OCI-LY7 (cell line): ENCODE measurements around the gene ENAM. TPM values are rescaled to one million over a fixed set of nuclear protein-coding genes. Genes with fewer than 3 reads are reported as not detected.

Source experiments
- BruUV-seq: library from RNA; stranded (reverse); fragments of 400-500 nt; replicated peaks from 2 replicates; lab custom pipeline; 2021; lab: Mats Ljungman, UMichigan
- CTCF ChIA-PET: fragments of 300-600 bp; sonication (Branson Sonifier 250); formaldehyde crosslinking; loops from one replicate; lab custom pipeline; 2022; ENCODE audit warnings: antibody characterized with exemption; ENCODE audit not compliant: unreplicated experiment; lab: Charles Lee
- POLR2A ChIA-PET: fragments of 300-600 bp; sonication (Branson Sonifier 250); formaldehyde crosslinking; loops from one replicate; lab custom pipeline; 2022; ENCODE audit warnings: antibody characterized with exemption; lab: Charles Lee
- DNase-seq: peaks from one replicate; pipeline ENCODE4 v3.0.0-alpha.2; 2015; ENCODE audit warnings: low spot score
- H2AFZ ChIP-seq: fragments of 200-600 bp; sonication (generic), shearing (Covaris generic); 2 replicates; pipeline ENCODE4 v1.6.1; 2014; ENCODE audit warnings: mild to moderate bottlenecking, antibody characterized with exemption, low read length, moderate library complexity
- H3K27ac ChIP-seq: fragments of 200-600 bp; sonication (generic); 2 replicates; pipeline ENCODE4 v1.5.1; 2014; ENCODE audit warnings: mixed run types, low read depth, mild to moderate bottlenecking, moderate library complexity, low read length, inconsistent platforms; ENCODE audit not compliant: poor library complexity, severe bottlenecking
- H3K36me3 ChIP-seq: fragments of 200-600 bp; sonication (generic); 2 replicates; pipeline ENCODE4 v1.6.1; 2014; ENCODE audit warnings: mild to moderate bottlenecking, antibody characterized with exemption, low read length, moderate library complexity, mixed read lengths; ENCODE audit not compliant: insufficient read depth
- H3K4me1 ChIP-seq: fragments of 200-600 bp; sonication (generic); 2 replicates; pipeline ENCODE4 v1.5.1; 2014; ENCODE audit warnings: mild to moderate bottlenecking, low read length; ENCODE audit not compliant: insufficient read depth, poor library complexity, severe bottlenecking
- H3K4me2 ChIP-seq: fragments of 200-600 bp; sonication (generic); 2 replicates; pipeline ENCODE4 v1.6.1; 2014; ENCODE audit warnings: mild to moderate bottlenecking, low read length
- H3K4me3 ChIP-seq: fragments of 200-600 bp; sonication (generic); 2 replicates; pipeline ENCODE4 v1.5.1; 2014; ENCODE audit warnings: mild to moderate bottlenecking, low read depth, low read length; ENCODE audit not compliant: poor library complexity, severe bottlenecking
- H3K79me2 ChIP-seq: fragments of 200-600 bp; sonication (generic); 2 replicates; pipeline ENCODE4 v1.6.1; 2016; ENCODE audit warnings: low read depth, mild to moderate bottlenecking, low read length, moderate library complexity, mixed read lengths; ENCODE audit not compliant: insufficient read depth
- H3K9me2 ChIP-seq: fragments of 200-600 bp; sonication (generic); 2 replicates; pipeline ENCODE4 v1.6.1; 2016; ENCODE audit warnings: mild to moderate bottlenecking, low read length, mixed read lengths; ENCODE audit not compliant: insufficient read depth
- H3K9me3 ChIP-seq: fragments of 200-600 bp; sonication (generic); 2 replicates; pipeline ENCODE4 v1.6.1; 2014; ENCODE audit warnings: mild to moderate bottlenecking, mixed run types, low read length, mixed read lengths
- H4K20me1 ChIP-seq: fragments of 200-600 bp; sonication (generic); 2 replicates; pipeline ENCODE4 v1.6.1; 2014; ENCODE audit warnings: mild to moderate bottlenecking, antibody characterized with exemption, low read length, moderate library complexity, mixed read lengths; ENCODE audit not compliant: insufficient read depth
- CTCF ChIP-seq: fragments of 200-600 bp; sonication (generic); conservative IDR thresholded peaks from 2 replicates; pipeline ENCODE4 v1.5.1; 2014; ENCODE audit warnings: mild to moderate bottlenecking, antibody characterized with exemption, low read length, moderate library complexity, mixed read lengths
- EZH2phosphoT487 ChIP-seq: fragments of 200-600 bp; sonication (generic); IDR thresholded peaks from 2 replicates; pipeline ENCODE4 v1.6.1; 2018; ENCODE audit warnings: low read depth, borderline replicate concordance, mild to moderate bottlenecking, mixed run types, antibody characterized with exemption, low read length, moderate library complexity, mixed read lengths
- intact Hi-C: fragments of 100-400 bp; cut with micrococcal nuclease; formaldehyde crosslinking; loops from one replicate; pipeline ENCODE4 v1.10.0; 2022; ENCODE audit not compliant: unreplicated experiment
- total RNA-seq, 2 experiments: library from RNA; depleted of rRNA in 1 of 2; stranded (reverse); fragments of >200 nt in 1 of 2; shearing (Covaris generic) in 1 of 2; gene quantifications; 2 replicates each; pipeline ENCODE4 v1.2.3, GENCODE V29; 2014 to 2022

Gene ENAM
- total RNA-seq, 2 experiments from 2014 or later = 0.32 to 3.5 TPM

- intact Hi-C loops = no loop called here
- H3K4me2 ChIP-seq = no peak overlapping the region
- no peaks in the 10 kb centered on the region for H3K79me2 ChIP-seq
- no peaks in the 10 kb centered on the region for H3K9me2 ChIP-seq
- H3K36me3 ChIP-seq = 0 out of 2 replicates have a peak, but pooled peaks cover 7% of the 10 kb centered on the region
- no peak for TF ChIP-seq CTCF
- no peak for DNase-seq
- BruUV-seq = no TSS peak
- H3K27ac ChIP-seq = no peak overlapping the region
- H3K4me1 ChIP-seq = peaks cover 6% of the 10 kb centered on the region
- no peaks in the 10 kb centered on the region for H4K20me1 ChIP-seq
- no peak overlapping the region for H3K4me3 ChIP-seq
- ChIA-PET POLR2A (no interaction called here), CTCF (no interaction called here)
- H3K9me3 ChIP-seq = no peaks in the 10 kb centered on the region; the same call in 1 of the 2 replicates
- H2AFZ ChIP-seq = no peak overlapping the region
Measured at GRCh38 chr4:70623323-70623722, 5.2 kb upstream of the ENAM start.

- no TSS peak for BruUV-seq
- intact Hi-C loops = no loop called here
- 0 out of 2 replicates have a peak, but pooled peaks cover 4% of the 10 kb centered on the region for H3K36me3 ChIP-seq
- no peaks in the 10 kb centered on the region; the same call in 1 of the 2 replicates for H3K9me3 ChIP-seq
- H3K27ac ChIP-seq = no peak overlapping the region
- H4K20me1 ChIP-seq = no peaks in the 10 kb centered on the region
- no peak for DNase-seq
- TF ChIP-seq EZH2phosphoT487 = no peak
- TF ChIP-seq CTCF = no peak
- H3K9me2 ChIP-seq = no peaks in the 10 kb centered on the region
- no peak overlapping the region for H3K4me2 ChIP-seq
- CTCF ChIA-PET = no interaction called here
- no peaks in the 10 kb centered on the region for H3K79me2 ChIP-seq
- POLR2A ChIA-PET = interaction anchor here (0.6 to 1.2 kb wide), 3 partner anchors 10 to 105 kb away, joined by 3 to 4 read pairs (median 4); no protein-coding TSS in a partner anchor
- H3K4me1 ChIP-seq = peaks cover 10% of the 10 kb centered on the region
- H2AFZ ChIP-seq = no peak overlapping the region
- no peak overlapping the region for H3K4me3 ChIP-seq
Measured at GRCh38 chr4:70624226-70624793, 4.2 kb upstream of the ENAM start.

- H3K27ac ChIP-seq = no peak overlapping the region
- ChIA-PET POLR2A (interaction anchor here (0.6 to 2.3 kb wide), 6 partner anchors 9 to 330 kb away, joined by 3 to 16 read pairs (median 4); no protein-coding TSS in a partner anchor), CTCF (no interaction called here)
- H4K20me1 ChIP-seq = no peaks in the 10 kb centered on the region
- peaks cover 9% of the 10 kb centered on the region; the same call in 1 of the 2 replicates for H3K36me3 ChIP-seq
- H3K4me2 ChIP-seq = no peak overlapping the region
- peaks cover 18% of the 10 kb centered on the region for H3K4me1 ChIP-seq
- TF ChIP-seq EZH2phosphoT487 = no peak
- TF ChIP-seq CTCF = no peak
- intact Hi-C loops = no loop called here
- no TSS peak for BruUV-seq
- H3K79me2 ChIP-seq = no peaks in the 10 kb centered on the region
- no peaks in the 10 kb centered on the region for H3K9me2 ChIP-seq
- no peaks in the 10 kb centered on the region for H3K9me3 ChIP-seq
- no peak overlapping the region for H2AFZ ChIP-seq
- DNase-seq = no peak
- no peak overlapping the region for H3K4me3 ChIP-seq
Measured at GRCh38 chr4:70627620-70628019, 924 bp upstream of the ENAM start.
